Measurements from ENCODE around the gene ARRB1.

- TF ChIP-seq EZH2 (IDR thresholded peaks at IDR 0.05) (no peak), CTCF (IDR thresholded peaks at IDR 0.05) (no peak)
Measured at GRCh38 chr11:75237050-75237449, 114.4 kb downstream of the ARRB1 start.

Measured in neural progenitor cell (in vitro differentiated cells).